Small intestine (tissue), 7 donors: ENCODE measurements around the gene NAALAD2. TPM values are rescaled to one million over a fixed set of nuclear protein-coding genes. Genes with fewer than 3 reads are reported as not detected.

Experiments used
- DNase-seq, 2 donors: peaks; one replicate each; pipeline versions ENCODE4 v3.0.0 to v3.0.0-alpha.2; 2013
- FAIRE-seq: peaks from 2 replicates; lab custom pipeline; 2012; peaks lifted over from hg19 to GRCh38; lab: Jason Lieb, UNC
- H3K27ac ChIP-seq, 3 donors: one replicate each; pipeline ENCODE4 v1.5.1; 2013; ENCODE audit warnings: low read length in 2 of 3, mild to moderate bottlenecking in 2 of 3, control low read depth in 1 of 3, inconsistent platforms in 1 of 3, low read depth in 1 of 3, moderate library complexity in 1 of 3
- H3K27me3 ChIP-seq, 3 donors: one replicate each; pipeline ENCODE4 v1.6.1; 2013; ENCODE audit warnings: low read length in 3 of 3, inconsistent platforms in 1 of 3; ENCODE audit not compliant: control insufficient read depth in 3 of 3, insufficient read depth in 3 of 3
- H3K36me3 ChIP-seq, 3 donors: one replicate each; pipeline ENCODE4 v1.6.1; 2013; ENCODE audit warnings: low read length in 3 of 3, inconsistent platforms in 1 of 3, low read depth in 1 of 3, mild to moderate bottlenecking in 1 of 3, moderate library complexity in 1 of 3; ENCODE audit not compliant: control insufficient read depth in 3 of 3, insufficient read depth in 2 of 3
- H3K4me1 ChIP-seq, 3 donors: one replicate each; pipeline ENCODE4 v1.6.1; 2013; ENCODE audit warnings: low read length in 2 of 3, inconsistent platforms in 1 of 3, low read depth in 1 of 3, mild to moderate bottlenecking in 1 of 3, moderate library complexity in 1 of 3; ENCODE audit not compliant: control insufficient read depth in 3 of 3, insufficient read depth in 2 of 3
- H3K4me3 ChIP-seq, 3 donors: one replicate each; pipeline ENCODE4 v1.5.1; 2013; ENCODE audit warnings: low read length in 3 of 3, control low read depth in 1 of 3, inconsistent platforms in 1 of 3, low read depth in 1 of 3, mild to moderate bottlenecking in 1 of 3, moderate library complexity in 1 of 3
- H3K9me3 ChIP-seq, 2 donors: one replicate each; pipeline ENCODE4 v1.6.1; 2013; ENCODE audit warnings: low read depth in 1 of 2, low read length in 1 of 2; ENCODE audit not compliant: control insufficient read depth in 2 of 2, insufficient read depth in 1 of 2
- WGBS, 3 donors: extraction: QIAGEN DNeasy Blood & Tissue Kit; methylation state at CpG; one replicate each; pipeline ENCODE4 v1.1.7; 2013; 5-methylcytosine and 5-hydroxymethylcytosine counted together
- polyA plus RNA-seq, 4 donors: library from polyadenylated mRNA; stranded (reverse) in 3 of 4; unstranded in 1 of 4; fragments of 200-250 nt in 3 of 4; fragments of 120-200 nt in 1 of 4; gene quantifications; one replicate each; pipeline versions ENCODE4 v1.2.1 to v1.2.3, GENCODE V29; 2013
- donor health status: healthy with polysubstance abuse.
- donor health status: control.
- donor health status: control.
- donor health status: Bipolar disorder and iron deficiency.
- donor health status: healthy.

Gene NAALAD2
- polyA plus RNA-seq, 4 donors: 0.39 to 5.5 TPM; not detected in 2

DNA sequence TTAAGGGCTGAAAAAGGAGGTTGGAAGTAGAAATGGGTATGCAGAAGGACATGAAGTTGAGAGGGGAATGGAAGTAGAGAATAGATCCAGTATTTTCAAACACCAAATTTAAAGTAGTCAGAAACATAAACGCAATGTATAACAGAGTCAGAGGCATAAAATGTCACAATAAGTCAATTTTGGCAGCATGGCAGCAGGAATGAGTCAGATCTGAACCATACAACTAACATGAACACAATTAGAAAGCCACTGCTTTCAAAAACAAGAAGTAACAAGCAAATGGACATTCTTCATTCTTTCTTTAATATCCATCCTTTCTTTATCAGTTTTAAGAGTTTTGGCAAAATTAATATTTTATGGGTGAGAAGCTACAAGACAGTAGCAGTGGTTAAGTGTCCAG lies 85.9 kb downstream of the NAALAD2 start:
- Histone ChIP-seq H3K9me3 (no peaks in the 10 kb centered on the region), H3K36me3 (no peaks in the 10 kb centered on the region), H3K4me1 (peaks cover 0 to 15% (median 10%) of the 10 kb centered on the region in 3 donors), H3K27me3 (no peaks in the 10 kb centered on the region), H3K27ac (no peak overlapping the region), H3K4me3 (no peak overlapping the region)
- no peak for FAIRE-seq
- 68 to 80% (median 75%) methylated on average over 1 of the region's 1 CpG for WGBS, 3 donors
- no peak for DNase-seq

DNA sequence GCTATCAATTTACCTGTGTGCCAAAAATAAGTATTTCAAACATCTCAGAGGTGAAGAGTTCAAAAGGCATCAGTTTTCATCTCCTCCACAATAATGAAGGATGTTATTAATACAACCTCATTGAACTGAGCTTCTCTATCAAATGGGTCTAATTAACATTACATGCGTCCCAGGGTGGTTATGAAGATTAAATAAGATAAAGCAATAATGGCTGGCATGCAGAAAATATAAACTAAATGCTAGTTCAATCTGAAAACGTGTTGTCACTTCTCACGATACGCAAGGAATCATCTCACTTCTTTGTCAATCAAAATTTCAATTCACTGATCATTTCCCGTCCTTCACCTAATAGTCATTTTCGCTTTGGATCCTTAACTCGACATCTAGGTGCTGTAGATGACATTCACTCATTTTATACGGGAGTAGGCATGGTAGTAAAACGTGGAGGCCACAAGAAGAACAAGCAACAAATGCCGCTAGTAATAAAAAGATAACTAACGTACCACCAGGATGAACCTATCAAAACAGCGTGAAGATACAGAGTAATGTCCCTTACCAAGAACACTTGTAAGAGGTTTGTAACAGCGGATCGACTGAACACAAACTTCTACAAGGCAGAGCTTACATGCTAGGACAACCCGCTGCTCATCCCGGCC lies 87.5 kb downstream of the NAALAD2 start:
- no peak for DNase-seq
- Histone ChIP-seq H3K27me3 (no peaks in the 10 kb centered on the region), H3K4me3 (peak overlapping the region; percentile 78 to 83 (median 80)), H3K36me3 (no peaks in the 10 kb centered on the region), H3K9me3 (no peaks in the 10 kb centered on the region), H3K27ac (peak overlapping the region in 2 of 3 donors; percentile 88 to 91), H3K4me1 (peaks cover 0 to 15% (median 10%) of the 10 kb centered on the region in 3 donors)
- 1 to 5% (median 3%) methylated on average over 16 of the region's 16 CpGs for WGBS, 3 donors
- FAIRE-seq: no peak

DNA sequence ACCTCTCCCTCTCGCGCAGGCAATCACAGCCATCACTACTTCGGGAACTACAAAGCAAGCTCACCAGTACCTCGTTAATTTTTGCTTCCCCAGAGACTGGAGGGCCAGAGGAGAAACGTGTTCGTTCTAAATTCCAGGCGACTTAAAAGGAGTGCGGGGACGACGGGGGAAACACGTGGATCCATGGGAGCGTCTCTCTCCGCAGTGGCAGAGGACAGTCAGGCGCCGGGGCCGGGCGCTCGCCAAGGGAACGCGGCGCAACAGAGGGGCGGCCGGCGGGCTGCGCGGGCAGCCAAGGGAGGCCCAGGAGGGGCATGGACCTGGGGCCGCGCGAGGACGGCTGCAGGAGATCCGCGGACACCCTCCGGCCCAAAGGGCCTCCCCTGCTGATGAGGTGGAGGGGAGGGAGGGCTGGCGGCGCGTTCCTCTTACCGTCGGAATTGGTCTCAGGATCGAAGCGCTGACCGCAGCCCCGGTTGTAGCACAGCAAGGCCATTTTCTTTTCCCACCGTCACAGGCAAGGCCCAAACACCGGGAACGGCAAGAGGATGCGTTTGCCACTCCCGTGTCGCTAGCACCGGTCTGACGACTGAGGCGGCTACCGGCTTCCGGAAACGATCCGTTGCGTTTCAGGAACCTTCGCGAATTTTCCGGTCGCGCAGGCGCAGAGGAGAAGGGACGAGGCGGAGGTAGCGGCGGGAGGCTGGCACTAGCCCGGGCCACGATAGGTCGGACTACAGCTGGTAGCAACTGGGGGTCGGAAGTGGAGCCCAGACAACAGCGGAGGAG lies 88.2 kb downstream of the NAALAD2 start, which contains the start of gene CHORDC1:
Gene CHORDC1 (minus strand): TSS at position 591 of the 789 bp plus-strand sequence. CDS start 95 bp downstream, at position 496.
- Histone ChIP-seq H3K9me3 (no peaks in the 10 kb centered on the region), H3K4me3 (peak within 1 kb of the TSS; percentile 78 to 83 (median 80)), H3K27ac (peak within 1 kb of the TSS; percentile 79 to 91 (median 88)), H3K4me1 (peaks cover 0 to 15% (median 10%) of the 10 kb centered on the region in 3 donors), H3K36me3 (no peaks in the 10 kb centered on the region), H3K27me3 (no peaks in the 10 kb centered on the region)
- peak; percentile 93 to 95 for DNase-seq
- 0 to 1% (median 0%) methylated on average over 63 to 71 of the region's 71 CpGs for WGBS, 3 donors
- FAIRE-seq: no peak

DNA sequence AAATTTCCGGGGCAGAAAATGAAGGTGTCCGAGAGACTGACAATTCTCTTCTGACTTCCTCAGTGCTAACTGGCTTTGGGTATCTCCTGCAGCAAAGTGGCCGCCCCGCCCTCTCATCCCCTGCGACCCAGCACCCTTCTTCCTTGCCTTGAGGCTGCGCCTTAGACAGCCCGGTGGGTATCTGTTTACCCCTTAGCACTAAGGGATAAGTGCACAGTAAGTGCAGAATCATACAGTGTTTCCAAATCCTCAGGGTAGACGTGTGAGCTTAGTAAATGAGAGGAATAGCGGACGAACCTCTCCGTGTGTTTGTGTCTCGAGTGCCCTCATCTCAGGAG lies 88.8 kb downstream of the NAALAD2 start:
- FAIRE-seq: no peak
- Histone ChIP-seq H3K36me3 (no peaks in the 10 kb centered on the region), H3K9me3 (no peaks in the 10 kb centered on the region), H3K4me1 (peaks cover 0 to 15% (median 10%) of the 10 kb centered on the region in 3 donors), H3K27ac (peak overlapping the region; percentile 4 to 91 (median 88)), H3K27me3 (no peaks in the 10 kb centered on the region), H3K4me3 (peak overlapping the region; percentile 78 to 83 (median 80))
- DNase-seq: no peak
- WGBS, 3 donors: 0 to 2% (median 0%) methylated on average over 12 of the region's 12 CpGs

DNA sequence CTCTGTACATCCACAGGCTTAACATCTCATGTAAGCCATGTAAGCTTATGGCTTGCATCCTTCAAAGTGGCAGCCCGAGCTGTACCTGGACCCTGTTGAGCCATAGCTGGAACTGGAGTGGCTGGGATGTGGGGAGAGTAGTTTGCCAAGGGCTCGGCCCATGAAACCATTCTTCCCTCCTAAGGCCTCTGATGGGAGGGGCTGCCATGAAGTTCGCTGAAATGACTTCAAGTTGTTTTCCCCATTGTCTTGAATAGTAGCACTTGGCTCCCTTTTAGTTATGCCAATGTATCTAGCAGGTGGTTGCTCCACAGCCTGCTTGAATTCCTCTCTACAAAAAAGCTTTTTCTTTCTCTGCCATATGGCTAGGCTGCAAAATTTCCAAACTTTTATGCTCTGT lies 93.6 kb downstream of the NAALAD2 start:
- Histone ChIP-seq H3K36me3 (no peaks in the 10 kb centered on the region), H3K27ac (no peak overlapping the region), H3K4me3 (no peak overlapping the region), H3K27me3 (no peaks in the 10 kb centered on the region), H3K9me3 (peaks cover 0 to 2% of the 10 kb centered on the region in 2 donors), H3K4me1 (peaks cover 0 to 3% (median 0%) of the 10 kb centered on the region in 3 donors)
- WGBS, 3 donors: 94 to 98% (median 96%) methylated on average over 3 of the region's 3 CpGs
- DNase-seq: no peak
- FAIRE-seq: no peak

DNA sequence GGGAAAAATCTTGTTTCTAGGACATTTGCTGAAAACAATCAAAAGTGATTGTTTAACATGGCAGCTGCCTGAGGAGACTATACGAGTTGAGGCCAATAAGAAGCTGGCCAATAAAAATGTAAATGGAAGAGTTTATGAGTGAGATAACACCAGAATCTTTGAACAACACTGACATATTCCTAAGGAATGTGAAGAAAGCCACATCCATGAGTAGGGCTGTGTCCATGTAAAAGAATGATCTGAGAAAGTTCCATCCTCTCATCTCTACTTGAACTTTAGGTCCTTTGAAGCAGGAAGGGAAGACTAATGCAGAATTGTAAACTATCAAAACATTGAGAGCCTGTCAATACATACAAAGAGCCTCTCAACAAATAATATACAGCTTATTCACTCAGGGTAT lies 95.3 kb downstream of the NAALAD2 start:
- no peak for DNase-seq
- 56 to 85% (median 79%) methylated on average over 1 of the region's 1 CpG for WGBS, 3 donors
- H3K27ac ChIP-seq: no peak overlapping the region
- no peaks in the 10 kb centered on the region for H3K36me3 ChIP-seq
- no peak overlapping the region for H3K4me3 ChIP-seq
- FAIRE-seq: no peak
- no peaks in the 10 kb centered on the region for H3K27me3 ChIP-seq
- H3K9me3 ChIP-seq: peaks cover 0 to 2% of the 10 kb centered on the region in 2 donors
- peaks cover 0 to 6% (median 0%) of the 10 kb centered on the region in 3 donors for H3K4me1 ChIP-seq

DNA sequence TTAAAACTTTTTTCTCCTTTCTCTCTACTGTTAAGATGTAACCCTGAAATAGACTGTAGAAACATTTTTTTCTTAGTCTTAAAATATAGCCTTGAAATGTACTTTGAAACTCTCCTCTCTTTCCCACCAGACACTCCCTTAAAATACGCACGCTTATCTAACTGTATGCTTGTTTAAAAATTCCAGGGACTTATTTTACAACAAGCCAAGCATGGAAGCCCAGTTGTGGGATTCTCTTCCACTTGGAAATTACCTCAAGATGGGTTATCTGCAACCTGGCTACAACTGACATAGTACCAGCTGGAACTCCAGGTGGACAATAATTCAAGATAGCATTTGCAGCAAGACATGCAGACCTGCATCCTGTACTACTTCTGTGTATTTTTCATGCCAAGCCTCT lies 100.5 kb downstream of the NAALAD2 start:
- Histone ChIP-seq H3K27ac (peak overlapping the region in 1 of 3 donors; percentile 24), H3K36me3 (no peaks in the 10 kb centered on the region)

DNA sequence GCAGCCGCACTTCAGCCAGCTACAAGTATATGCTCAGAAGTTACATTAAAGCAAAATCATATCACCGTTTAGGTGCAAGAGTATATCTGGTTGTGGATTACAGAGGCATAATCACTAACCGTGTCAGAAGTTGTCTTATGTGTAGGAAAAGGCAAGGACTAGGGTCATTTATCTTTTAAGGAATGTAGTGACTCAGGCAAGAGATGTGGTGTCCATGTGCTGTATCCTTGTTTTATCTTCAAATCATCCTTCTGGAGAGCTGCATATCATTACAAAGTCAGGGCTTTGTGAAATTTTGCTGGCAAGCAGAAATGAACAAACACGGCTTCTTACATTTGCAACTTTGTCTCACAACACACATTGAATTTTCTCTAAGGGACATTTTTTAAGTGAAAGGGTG lies 101.1 kb downstream of the NAALAD2 start:
- H3K36me3 ChIP-seq: no peaks in the 10 kb centered on the region
- H3K27ac ChIP-seq: peak overlapping the region in 1 of 3 donors; percentile 24
- no peak overlapping the region for H3K4me3 ChIP-seq
- peaks cover 0 to 15% (median 6%) of the 10 kb centered on the region in 3 donors for H3K4me1 ChIP-seq
- DNase-seq (no peak), FAIRE-seq (no peak)
- WGBS, 3 donors: 65 to 82% (median 79%) methylated on average over 4 of the region's 4 CpGs
- peaks cover 0 to 2% (median 0%) of the 10 kb centered on the region in 3 donors for H3K27me3 ChIP-seq
- H3K9me3 ChIP-seq: no peaks in the 10 kb centered on the region

More for the DNA sequence above, 100.5 kb downstream of the NAALAD2 start:
- peak; percentile 24 to 32 for DNase-seq
- no peak for FAIRE-seq
- H3K27me3 ChIP-seq: peaks cover 0 to 2% (median 0%) of the 10 kb centered on the region in 3 donors
- H3K4me3 ChIP-seq: no peak overlapping the region
- H3K4me1 ChIP-seq: peaks cover 0 to 15% (median 6%) of the 10 kb centered on the region in 3 donors
- no peaks in the 10 kb centered on the region for H3K9me3 ChIP-seq
- WGBS, 3 donors: 24 to 58% (median 55%) methylated on average over 2 of the region's 2 CpGs
